ENCODE measurements around the gene PPP2R3A.

PPP2R3A gene

GRCh38 chr3:136195258-136196063, 229.9 kb downstream of the PPP2R3A start:
- DNase-seq = peak; percentile 84
- Histone ChIP-seq H3K4me3 (ENCODE audit: low read depth in 1 of 2, low read length in 2 of 2) (peak overlapping the region; percentile 75 to 78), H3K4me2 (ENCODE audit: insufficient read depth, low read length) (peak overlapping the region; percentile 67), H3K27me3 (ENCODE audit: insufficient read depth, low read length, poor library complexity) (no peaks in the 10 kb centered on the region), H3K9ac (ENCODE audit: low read depth, low read length) (peak overlapping the region; percentile 96), H3K79me2 (ENCODE audit: insufficient read depth, low read length) (peaks cover 74% of the 10 kb centered on the region), H3K36me3 (ENCODE audit: insufficient read depth, low read length) (peaks cover 47% of the 10 kb centered on the region), H3K9me3 (ENCODE audit: insufficient read depth, low read length, severe bottlenecking) (peaks cover 4% of the 10 kb centered on the region), H3K4me1 (ENCODE audit: insufficient read depth, low read length) (peaks cover 57% of the 10 kb centered on the region), H4K20me1 (ENCODE audit: insufficient read depth, low read length) (peaks cover 48% of the 10 kb centered on the region), H3K27ac (ENCODE audit: low read length) (peak overlapping the region; percentile 99), H2AFZ (ENCODE audit: low read depth, low read length) (peak overlapping the region; percentile 68)
- no peak for TF ChIP-seq CTCF (IDR thresholded peaks at IDR 0.05; ENCODE audit: borderline replicate concordance, extremely low read depth, low read length, poor library complexity, severe bottlenecking)
- peak; percentile 48 for ATAC-seq (ENCODE audit: insufficient read depth, low read depth)

- ATAC-seq (ENCODE audit: insufficient read depth, low read depth) = no peak
- TF ChIP-seq CTCF (IDR thresholded peaks at IDR 0.05; ENCODE audit: borderline replicate concordance, extremely low read depth, low read length, poor library complexity, severe bottlenecking) (no peak), EZH2 (IDR thresholded peaks at IDR 0.05; ENCODE audit: borderline replicate concordance, low read depth, low read length, severe bottlenecking) (no peak)
- H3K4me2 ChIP-seq (ENCODE audit: insufficient read depth, low read length) = peak within 1 kb of the TSS; percentile 82
- peak within 1 kb of the TSS; percentile 96 for H3K9ac ChIP-seq (ENCODE audit: low read depth, low read length)
- H3K4me3 ChIP-seq (ENCODE audit: low read depth in 1 of 2, low read length in 2 of 2) = peak within 1 kb of the TSS; percentile 75 to 78
- no peaks in the 10 kb centered on the region for H3K27me3 ChIP-seq (ENCODE audit: insufficient read depth, low read length, poor library complexity)
- peaks cover 68% of the 10 kb centered on the region for H3K79me2 ChIP-seq (ENCODE audit: insufficient read depth, low read length)
- H3K4me1 ChIP-seq (ENCODE audit: insufficient read depth, low read length) = peaks cover 51% of the 10 kb centered on the region
- peak within 1 kb of the TSS; percentile 80 for H2AFZ ChIP-seq (ENCODE audit: low read depth, low read length)
- H3K27ac ChIP-seq (ENCODE audit: low read length) = peak within 1 kb of the TSS; percentile 99
- DNase-seq = no peak
- peaks cover 41% of the 10 kb centered on the region for H3K36me3 ChIP-seq (ENCODE audit: insufficient read depth, low read length)
- H3K9me3 ChIP-seq (ENCODE audit: insufficient read depth, low read length, severe bottlenecking) = peaks cover 4% of the 10 kb centered on the region
- H4K20me1 ChIP-seq (ENCODE audit: insufficient read depth, low read length) = peaks cover 42% of the 10 kb centered on the region
These were observed 230.5 kb downstream of the PPP2R3A start, which contains the start of gene MSL2 for GRCh38 chr3:136196064-136196400. TSS of gene MSL2 (minus strand) at chr3:136196335. CDS start at chr3:136195113, 1,222 bp downstream.

DNA sequence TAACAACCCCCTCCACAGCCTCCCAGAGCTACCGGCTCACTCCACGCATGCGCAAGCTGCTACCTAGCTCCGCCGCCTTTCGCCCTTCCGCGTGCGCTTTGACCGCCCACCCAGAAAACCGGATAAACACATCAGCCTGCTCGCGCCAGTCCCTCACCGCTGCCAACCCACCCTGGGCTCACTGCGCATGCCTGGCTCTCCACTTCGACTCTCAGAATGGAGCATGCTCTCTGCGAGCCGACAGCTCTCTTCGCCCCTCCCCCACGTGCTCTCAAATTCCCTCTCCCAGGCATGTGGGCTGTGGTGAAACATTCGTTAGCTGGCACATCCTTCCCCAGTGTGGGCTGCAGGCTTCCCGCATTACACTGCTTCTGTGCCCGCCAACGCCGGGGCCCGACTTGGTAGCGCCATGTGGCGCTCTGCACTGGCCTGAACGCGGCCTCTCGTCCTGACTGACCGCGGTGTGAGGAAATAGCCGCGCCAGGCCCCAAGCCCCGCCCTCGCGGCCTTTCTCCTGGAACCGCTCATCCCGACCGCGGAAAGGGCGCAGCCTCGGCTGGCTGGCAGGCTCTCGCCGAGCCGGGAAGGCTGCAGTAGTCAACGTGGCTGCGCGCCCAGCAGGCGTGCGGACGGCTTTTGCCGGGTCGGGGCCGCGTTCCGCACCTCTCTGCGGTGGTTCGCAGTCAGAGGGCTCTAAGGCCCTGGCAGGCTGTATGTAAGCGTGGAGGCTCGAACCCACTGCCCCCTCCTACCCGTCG, 231.1 kb downstream of the PPP2R3A start:
- TF ChIP-seq CTCF (IDR thresholded peaks at IDR 0.05; ENCODE audit: borderline replicate concordance, extremely low read depth, low read length, poor library complexity, severe bottlenecking) = no peak
- no peak for TF ChIP-seq EZH2 (IDR thresholded peaks at IDR 0.05; ENCODE audit: borderline replicate concordance, low read depth, low read length, severe bottlenecking)
- DNase-seq = peak; percentile 100
- peaks cover 46% of the 10 kb centered on the region for H3K4me1 ChIP-seq (ENCODE audit: insufficient read depth, low read length)
- peak overlapping the region; percentile 82 for H3K4me2 ChIP-seq (ENCODE audit: insufficient read depth, low read length)
- peak overlapping the region; percentile 96 for H3K9ac ChIP-seq (ENCODE audit: low read depth, low read length)
- H3K9me3 ChIP-seq (ENCODE audit: insufficient read depth, low read length, severe bottlenecking) = peaks cover 4% of the 10 kb centered on the region
- H3K36me3 ChIP-seq (ENCODE audit: insufficient read depth, low read length) = peaks cover 37% of the 10 kb centered on the region
- H2AFZ ChIP-seq (ENCODE audit: low read depth, low read length) = peak overlapping the region; percentile 80
- H3K27me3 ChIP-seq (ENCODE audit: insufficient read depth, low read length, poor library complexity) = no peaks in the 10 kb centered on the region
- peaks cover 37% of the 10 kb centered on the region for H4K20me1 ChIP-seq (ENCODE audit: insufficient read depth, low read length)
- ATAC-seq (ENCODE audit: insufficient read depth, low read depth) = peak; percentile 78
- H3K4me3 ChIP-seq (ENCODE audit: low read depth in 1 of 2, low read length in 2 of 2) = peak overlapping the region; percentile 30 to 75
- H3K27ac ChIP-seq (ENCODE audit: low read length) = peak overlapping the region; percentile 99
- peaks cover 63% of the 10 kb centered on the region for H3K79me2 ChIP-seq (ENCODE audit: insufficient read depth, low read length)
